DOHH2 (cell line): ENCODE data around the gene MBD2.
A peak's percentile ranks its signal among the peaks of the same experiment; 100 is the strongest.
"Not testable (repeated sequence)": the region's sequence is repeated elsewhere in the genome, so short reads cannot be mapped to it uniquely, and the experiment has no call there.

ENCODE experiments used
- H3F3A ChIP-seq: fragments of 200-600 bp; sonication (generic), shearing (Covaris generic); 2 replicates; pipeline ENCODE4 v1.6.0; 2016; ENCODE audit warnings: antibody characterized with exemption, mild to moderate bottlenecking; ENCODE audit not compliant: control insufficient read depth, insufficient read depth
- H3K27ac ChIP-seq: fragments of 200-600 bp; sonication (generic); 2 replicates; pipeline ENCODE4 v1.5.1; 2014; ENCODE audit warnings: low read depth, mild to moderate bottlenecking, low read length, moderate library complexity
- H3K27me3 ChIP-seq: fragments of 200-600 bp; sonication (generic); 2 replicates; pipeline ENCODE4 v1.6.1; 2014; ENCODE audit warnings: mild to moderate bottlenecking, low read length, mixed read lengths; ENCODE audit not compliant: control insufficient read depth
- H3K36me3 ChIP-seq: fragments of 200-600 bp; sonication (generic); 2 replicates; pipeline ENCODE4 v1.6.1; 2014; ENCODE audit warnings: mild to moderate bottlenecking, low read length, moderate library complexity, mixed read lengths; ENCODE audit not compliant: control insufficient read depth
- H3K4me1 ChIP-seq: fragments of 200-600 bp; sonication (generic); 2 replicates; pipeline ENCODE4 v1.6.1; 2014; ENCODE audit warnings: mild to moderate bottlenecking, low read length, mixed read lengths; ENCODE audit not compliant: control insufficient read depth
- H3K4me2 ChIP-seq: fragments of 200-600 bp; sonication (generic); 2 replicates; pipeline ENCODE4 v1.6.0; 2014; ENCODE audit warnings: mild to moderate bottlenecking, low read length, moderate library complexity
- H3K4me3 ChIP-seq: fragments of 200-600 bp; sonication (generic); 2 replicates; pipeline ENCODE4 v1.5.1; 2014; ENCODE audit warnings: mild to moderate bottlenecking, low read length, mixed read lengths
- H3K79me2 ChIP-seq: fragments of 200-600 bp; sonication (generic); 2 replicates; pipeline ENCODE4 v1.6.1; 2014; ENCODE audit warnings: mild to moderate bottlenecking, low read length, mixed read lengths; ENCODE audit not compliant: control insufficient read depth
- H3K9me2 ChIP-seq: fragments of 200-600 bp; sonication (generic); replicated peaks from 2 replicates; pipeline ENCODE4 v1.6.1; 2014; ENCODE audit warnings: mild to moderate bottlenecking, low read length, mixed read lengths; ENCODE audit not compliant: control insufficient read depth
- H3K9me3 ChIP-seq: fragments of 200-600 bp; sonication (generic); 2 replicates; pipeline ENCODE4 v1.6.1; 2014; ENCODE audit warnings: antibody characterized with exemption, low read length, mixed read lengths; ENCODE audit not compliant: control insufficient read depth, insufficient read depth
- H4K20me1 ChIP-seq: fragments of 200-600 bp; sonication (generic); 2 replicates; pipeline ENCODE4 v1.6.0; 2014; ENCODE audit warnings: low read depth, mild to moderate bottlenecking, antibody characterized with exemption, low read length, moderate library complexity; ENCODE audit not compliant: control insufficient read depth, insufficient read depth
- CTCF ChIP-seq: fragments of 200-600 bp; sonication (generic); IDR thresholded peaks from one replicate; pipeline ENCODE4 v1.5.1; 2014; ENCODE audit warnings: antibody characterized with exemption, mild to moderate bottlenecking, low read depth, low read length; ENCODE audit not compliant: poor library complexity, severe bottlenecking
- EZH2phosphoT487 ChIP-seq: fragments of 200-600 bp; sonication (generic); IDR thresholded peaks from 2 replicates; pipeline ENCODE4 v1.6.1; 2017; ENCODE audit warnings: borderline replicate concordance, mild to moderate bottlenecking, antibody characterized with exemption, low read length, moderate library complexity, mixed read lengths

MBD2 gene

GRCh38 chr18:54127759-54128378 is 96.6 kb downstream of the MBD2 start:
- peaks cover 28% of the 10 kb centered on the region for H3K4me1 ChIP-seq
- no peaks in the 10 kb centered on the region for H3K79me2 ChIP-seq
- no peaks in the 10 kb centered on the region for H3K9me2 ChIP-seq
- H3K27ac ChIP-seq = no peak overlapping the region
- no peaks in the 10 kb centered on the region for H3F3A ChIP-seq
- H3K4me3 ChIP-seq = no peak overlapping the region
- H4K20me1 ChIP-seq = no peaks in the 10 kb centered on the region
- TF ChIP-seq EZH2phosphoT487 (no peak), CTCF (peak; percentile 73)
- H3K36me3 ChIP-seq = no peaks in the 10 kb centered on the region
- H3K4me2 ChIP-seq = no peak overlapping the region
- H3K9me3 ChIP-seq = no peaks in the 10 kb centered on the region
- H3K27me3 ChIP-seq = no peaks in the 10 kb centered on the region

- no peaks in the 10 kb centered on the region for H3K9me3 ChIP-seq
- H3K4me3 ChIP-seq = no peak overlapping the region
- H3K4me2 ChIP-seq = 0 out of 2 replicates have a peak overlapping the region, but pooled peaks have one; percentile 0
- no peaks in the 10 kb centered on the region for H4K20me1 ChIP-seq
- H3K9me2 ChIP-seq = no peaks in the 10 kb centered on the region
- TF ChIP-seq CTCF (no peak), EZH2phosphoT487 (no peak)
- H3K79me2 ChIP-seq = no peaks in the 10 kb centered on the region
- no peaks in the 10 kb centered on the region for H3K36me3 ChIP-seq
- no peaks in the 10 kb centered on the region for H3F3A ChIP-seq
- H3K4me1 ChIP-seq = peaks cover 24% of the 10 kb centered on the region
- H3K27ac ChIP-seq = no peak overlapping the region
- no peaks in the 10 kb centered on the region for H3K27me3 ChIP-seq
Observed at GRCh38 chr18:54125429-54125828, 99.0 kb downstream of the MBD2 start.

GRCh38 chr18:54123720-54124440 is 100.6 kb downstream of the MBD2 start:
- not testable (repeated sequence) for H3K4me2 ChIP-seq, H3K9me2 ChIP-seq, H3K4me3 ChIP-seq, H3K9me3 ChIP-seq, H3K79me2 ChIP-seq, H3K36me3 ChIP-seq, H3K27ac ChIP-seq, H3F3A ChIP-seq, H3K27me3 ChIP-seq, H4K20me1 ChIP-seq
- peaks cover 16% of the 10 kb centered on the region for H3K4me1 ChIP-seq

- H3K79me2 ChIP-seq = no peaks in the 10 kb centered on the region
- TF ChIP-seq CTCF = peak; percentile 89
- no peak for TF ChIP-seq EZH2phosphoT487
- H3K9me3 ChIP-seq = no peaks in the 10 kb centered on the region
- H3K9me2 ChIP-seq = no peaks in the 10 kb centered on the region
- H4K20me1 ChIP-seq = no peaks in the 10 kb centered on the region
- peaks cover 3% of the 10 kb centered on the region; the same call in 1 of the 2 replicates for H3K27me3 ChIP-seq
- H3K4me1 ChIP-seq = peaks cover 7% of the 10 kb centered on the region
- H3K4me3 ChIP-seq = peak overlapping the region; percentile 62
- no peaks in the 10 kb centered on the region for H3F3A ChIP-seq
- H3K4me2 ChIP-seq = peak overlapping the region; percentile 69
- H3K27ac ChIP-seq = no peak overlapping the region
- H3K36me3 ChIP-seq = no peaks in the 10 kb centered on the region
Observed at GRCh38 chr18:54119524-54120019, 104.9 kb downstream of the MBD2 start.
